AG08395 (cell line): Measurements from ENCODE around the gene C2orf68.
"Not testable (repeated sequence)": the region's sequence is repeated elsewhere in the genome, so short reads cannot be mapped to it uniquely, and the experiment has no call there.

Source experiments
- DNase-seq: peaks from one replicate; pipeline ENCODE4 v3.0.0; 2012; ENCODE audit warnings: mixed read lengths, low spot score

The C2orf68 gene

DNA sequence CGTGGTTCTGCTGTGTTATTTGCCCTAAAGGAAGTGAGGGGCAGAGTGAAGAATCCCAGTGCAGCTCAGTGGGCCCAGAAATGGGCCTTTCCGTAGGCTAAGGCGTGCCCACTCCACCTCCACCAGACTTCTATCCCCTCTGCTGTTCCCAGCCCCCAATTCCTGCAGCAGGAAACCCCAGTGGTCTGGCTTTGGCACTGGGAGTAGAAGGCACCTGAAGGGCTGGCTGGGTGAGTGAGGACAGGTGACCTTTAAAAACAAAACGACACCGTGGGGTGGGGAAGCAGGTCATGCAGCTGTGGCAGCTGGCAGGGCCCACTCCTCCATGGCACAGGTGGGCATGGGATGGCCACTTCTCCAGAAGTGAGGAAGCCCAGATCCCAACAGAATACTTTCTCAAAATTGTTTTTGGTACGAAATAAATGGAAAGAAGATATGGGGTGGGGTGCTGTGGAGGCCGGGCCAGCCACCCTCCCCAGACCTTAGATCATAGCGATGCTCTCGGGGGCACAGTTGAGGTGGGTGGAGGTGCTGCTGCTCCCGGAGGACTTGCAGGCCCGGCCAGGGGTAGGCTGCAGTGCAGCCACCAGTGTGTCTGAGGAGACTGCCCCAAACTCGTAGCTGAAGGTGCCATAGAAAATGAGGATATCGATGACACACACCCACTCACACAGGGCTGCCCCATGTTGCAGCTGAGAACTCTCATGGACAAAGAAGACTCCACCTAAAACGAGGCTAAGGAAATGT, 13.1 kb downstream of the C2orf68 start:
- DNase-seq = no peak

DNA sequence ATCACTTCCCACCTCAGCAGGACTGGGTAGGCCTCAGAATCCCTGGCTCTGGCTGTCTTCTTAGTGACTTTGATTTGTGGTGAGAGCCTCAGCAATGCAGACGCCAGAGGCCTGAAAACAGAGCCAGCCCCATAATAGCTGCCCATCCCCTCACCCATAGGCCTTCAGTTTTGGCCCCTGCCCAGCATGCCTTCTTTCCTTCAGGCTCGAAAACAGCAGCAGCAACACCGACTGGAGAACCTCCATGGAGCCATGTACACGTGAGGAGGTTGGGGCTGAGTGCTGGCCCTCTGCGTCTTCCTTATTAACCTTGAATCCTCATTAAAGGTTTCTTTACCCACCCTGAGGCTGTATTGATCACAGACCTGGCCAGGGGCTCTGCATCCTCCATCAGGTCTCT, 14.6 kb downstream of the C2orf68 start:
- DNase-seq = no peak

DNA sequence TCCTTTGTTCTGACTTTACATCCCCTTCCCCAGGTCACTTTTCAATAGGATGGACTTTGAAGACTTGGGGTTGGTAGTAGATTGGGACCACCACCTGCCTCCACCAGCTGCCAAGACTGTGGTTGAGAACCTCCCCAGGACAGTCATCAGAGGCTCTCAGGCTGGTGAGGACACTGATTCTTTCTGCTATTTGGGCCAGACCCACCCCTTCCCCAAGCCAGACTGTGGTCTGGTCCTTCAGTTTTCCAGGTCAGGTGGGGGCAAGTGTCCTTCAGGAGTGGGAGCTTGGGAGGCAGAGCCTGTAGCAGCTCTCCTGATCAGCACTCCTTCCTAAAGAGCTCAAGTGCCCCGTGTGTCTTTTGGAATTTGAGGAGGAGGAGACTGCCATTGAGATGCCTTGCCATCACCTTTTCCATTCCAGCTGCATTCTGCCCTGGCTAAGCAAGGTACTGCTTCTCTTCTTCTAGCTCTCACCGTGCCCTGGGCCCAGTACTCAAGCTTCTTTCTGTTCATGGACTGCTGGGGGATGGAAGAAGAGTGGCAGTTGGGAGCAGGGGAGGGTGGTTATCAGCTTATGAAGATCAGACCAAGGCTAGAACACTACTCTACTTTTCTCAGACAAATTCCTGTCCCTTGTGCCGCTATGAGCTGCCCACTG, 15.3 kb downstream of the C2orf68 start:
- no peak for DNase-seq

DNA sequence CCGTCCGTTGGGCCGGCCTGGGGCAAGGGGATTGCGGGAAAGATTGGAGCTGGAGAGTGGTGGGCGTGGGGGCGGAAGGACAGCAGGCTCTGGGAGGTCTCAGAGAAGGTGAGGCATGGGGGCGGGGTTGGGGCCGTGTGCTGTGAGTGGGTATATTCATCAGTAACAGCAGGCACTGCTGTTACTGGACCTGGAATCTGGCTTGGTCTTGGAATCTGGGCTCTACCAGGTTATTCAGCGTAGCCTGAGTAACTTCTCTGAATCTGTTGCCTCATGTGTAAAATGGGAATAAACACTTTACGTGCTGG, 15.9 kb downstream of the C2orf68 start:
- DNase-seq = no peak

DNA sequence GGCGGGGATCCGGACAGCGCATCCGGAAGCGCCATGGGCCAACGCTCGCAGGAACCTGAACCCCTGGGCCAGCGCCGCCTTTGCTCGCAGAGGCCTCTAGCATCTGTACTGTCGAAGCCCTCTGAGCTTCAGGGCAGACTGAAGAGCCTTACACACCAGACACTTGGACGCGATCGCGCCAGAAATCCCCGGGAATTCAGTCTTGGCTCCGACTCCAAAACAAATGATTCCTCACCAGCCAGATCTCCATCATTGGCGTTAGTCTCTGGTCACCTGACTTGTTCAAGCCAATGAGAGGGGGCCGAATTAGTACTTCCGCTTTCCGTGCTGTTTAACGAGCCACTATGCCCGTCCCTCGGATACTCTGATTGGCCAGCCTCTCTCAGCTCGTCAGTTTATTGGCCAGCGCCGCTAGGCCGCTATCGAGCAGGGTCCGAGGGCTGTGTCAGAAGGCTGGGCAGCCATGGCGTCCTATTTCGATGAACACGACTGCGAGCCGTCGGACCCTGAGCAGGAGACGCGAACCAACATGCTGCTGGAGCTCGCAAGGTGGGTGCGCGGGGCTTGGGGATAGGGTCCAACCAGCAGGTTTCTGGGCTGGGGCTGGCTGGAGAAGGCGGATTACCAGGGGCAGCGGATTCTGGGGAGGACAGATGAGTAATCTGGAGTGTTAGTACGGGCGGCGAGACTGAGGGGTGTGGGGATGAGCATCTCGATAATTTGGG, 16.4 kb downstream of the C2orf68 start, which contains the start of gene RNF181:
Gene RNF181 (plus strand): TSS at position 445 of the 725 bp plus-strand sequence. CDS start 19 bp downstream, at position 464.
- peak; percentile 98 for DNase-seq

DNA sequence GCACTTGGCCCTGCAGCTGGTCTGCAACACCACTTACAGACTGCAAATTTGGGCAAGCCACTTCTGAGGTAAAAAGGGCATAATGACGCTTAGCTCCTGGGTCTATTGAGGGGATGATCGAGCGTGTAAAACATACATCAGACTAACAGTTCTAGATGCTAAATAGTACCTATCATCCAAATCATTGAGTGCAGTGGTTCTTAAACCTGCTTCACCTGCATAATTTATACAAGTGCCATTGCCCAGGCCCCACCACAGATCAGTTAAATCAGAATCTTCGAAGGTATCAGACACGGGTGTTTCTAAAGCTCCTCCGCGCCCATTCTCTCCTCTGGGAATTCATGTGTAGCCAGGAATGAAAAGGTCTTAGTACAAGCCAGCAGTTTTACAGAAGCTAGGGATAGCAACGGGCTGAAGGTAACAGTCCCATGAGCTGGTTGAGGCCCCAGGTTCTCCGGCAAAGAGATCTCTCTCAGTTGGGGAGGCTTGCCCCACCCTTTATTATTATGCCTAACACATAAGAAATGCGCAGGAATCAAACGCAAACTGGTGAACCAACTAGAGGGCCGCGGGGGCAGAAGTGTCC, 17.1 kb downstream of the C2orf68 start:
- no peak for DNase-seq

DNA sequence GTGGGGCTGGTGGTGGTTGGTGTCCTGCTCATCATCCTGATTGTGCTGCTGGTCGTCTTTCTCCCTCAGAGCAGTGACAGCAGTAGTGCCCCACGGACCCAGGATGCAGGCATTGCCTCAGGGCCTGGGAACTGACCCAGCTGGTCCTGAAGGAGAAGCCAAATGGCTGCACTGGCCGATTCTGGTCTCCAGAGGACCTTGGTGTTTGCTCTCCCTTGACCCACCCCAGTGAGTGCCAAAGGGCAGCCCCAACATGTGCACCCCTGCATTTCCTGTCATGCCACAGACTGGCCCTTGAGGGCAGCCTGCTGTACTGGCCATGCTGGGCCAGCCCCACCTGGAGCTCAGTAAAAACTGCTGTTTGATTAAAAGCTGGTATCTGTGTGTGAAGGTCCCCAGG, 18.8 kb downstream of the C2orf68 start:
- DNase-seq = no peak

DNA sequence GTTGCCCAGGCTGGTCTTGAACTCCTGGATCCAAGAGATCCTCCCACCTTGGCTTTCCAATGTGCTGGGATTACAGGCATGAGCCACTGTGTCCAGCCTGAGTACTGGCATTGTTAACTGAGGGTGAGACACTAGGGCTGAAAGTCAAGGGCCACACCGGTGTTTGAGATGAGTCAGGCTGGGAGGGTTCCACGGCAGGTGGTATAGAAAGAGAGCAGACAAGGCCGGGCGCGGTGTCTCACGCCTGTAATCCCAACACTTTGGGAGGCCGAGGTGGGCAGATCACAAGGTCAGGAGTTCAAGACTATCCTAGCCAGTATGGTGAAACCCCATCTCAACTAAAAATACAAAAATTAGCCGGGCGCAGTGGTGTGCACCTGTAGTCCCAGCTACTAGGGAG, 19.6 kb downstream of the C2orf68 start:
- DNase-seq = not testable (repeated sequence)

DNA sequence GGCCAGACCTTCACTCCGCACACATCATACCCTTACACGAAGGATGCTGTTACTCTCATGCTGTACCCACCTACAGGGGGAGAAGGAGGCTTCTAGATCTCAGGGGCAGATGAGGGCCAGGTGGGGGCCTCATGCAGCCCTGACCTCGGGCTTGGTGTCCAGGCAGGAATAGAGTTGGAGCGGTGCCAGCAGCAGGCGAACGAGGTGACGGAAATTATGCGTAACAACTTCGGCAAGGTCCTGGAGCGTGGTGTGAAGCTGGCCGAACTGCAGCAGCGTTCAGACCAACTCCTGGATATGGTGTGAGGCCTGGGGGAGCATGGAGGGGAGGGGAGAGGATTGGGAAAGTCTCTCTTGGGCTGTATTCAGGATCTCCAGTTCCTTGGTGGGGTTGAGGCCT, 20.3 kb downstream of the C2orf68 start:
- no peak for DNase-seq

DNA sequence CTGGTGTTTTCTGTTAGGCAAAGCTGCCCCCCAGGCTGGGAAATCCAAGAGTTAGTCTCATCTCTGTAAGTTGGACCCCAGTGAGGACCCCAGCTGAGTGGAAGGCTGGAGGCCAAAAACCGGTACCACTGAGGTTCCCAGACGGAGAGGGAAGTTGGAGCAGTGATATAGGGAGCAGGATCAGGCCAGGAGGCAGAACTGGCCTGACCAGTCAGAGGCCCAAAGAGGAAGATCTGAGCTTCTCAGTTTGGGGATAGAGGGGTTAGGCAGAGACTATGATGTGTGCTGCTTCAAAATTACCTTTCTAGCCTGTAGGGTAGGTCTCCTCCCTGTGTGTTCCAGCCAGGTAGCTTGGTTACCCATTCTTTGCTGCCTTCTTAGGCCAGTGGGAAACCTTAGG, 20.9 kb downstream of the C2orf68 start:
- DNase-seq = no peak

DNA sequence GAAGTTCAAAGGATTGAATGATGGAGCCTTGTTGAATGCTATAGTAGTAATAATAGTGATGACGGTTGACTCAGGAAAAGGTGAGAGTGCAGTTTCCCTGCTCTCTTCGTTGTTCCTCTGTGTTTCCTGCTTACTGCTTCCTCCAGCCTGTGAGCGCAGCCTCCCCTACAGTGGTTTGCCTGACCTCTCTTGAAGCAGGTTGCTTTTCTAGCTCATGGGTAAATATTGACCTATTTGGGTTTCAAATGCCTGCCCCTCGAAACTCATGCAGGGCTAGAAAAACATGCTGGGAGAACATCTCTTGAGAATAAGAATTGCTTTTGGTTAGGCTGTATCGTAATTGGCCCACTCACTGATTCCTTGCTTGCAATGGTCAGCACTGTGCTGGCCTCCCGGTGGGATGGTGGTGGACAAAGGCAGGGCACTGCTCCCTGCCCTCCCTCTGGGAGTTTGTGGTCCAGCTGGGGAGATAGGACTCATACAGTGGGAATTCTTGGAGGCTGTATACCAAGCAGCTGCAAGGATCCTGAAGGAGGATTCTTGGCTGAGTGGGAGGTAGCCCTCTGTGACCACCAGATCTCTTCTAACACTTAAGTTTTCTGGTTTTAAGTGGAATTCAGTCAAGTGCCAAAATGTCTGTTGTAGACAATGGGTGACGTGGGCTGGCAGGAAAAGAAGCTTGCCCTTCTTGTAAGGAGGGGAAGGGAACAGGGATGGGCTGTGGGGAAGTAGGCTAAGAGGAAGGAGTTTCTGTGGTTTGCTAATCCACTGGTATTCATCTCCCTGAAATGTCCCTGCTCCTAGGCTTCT, 21.7 kb downstream of the C2orf68 start:
- peak; percentile 86 for DNase-seq

DNA sequence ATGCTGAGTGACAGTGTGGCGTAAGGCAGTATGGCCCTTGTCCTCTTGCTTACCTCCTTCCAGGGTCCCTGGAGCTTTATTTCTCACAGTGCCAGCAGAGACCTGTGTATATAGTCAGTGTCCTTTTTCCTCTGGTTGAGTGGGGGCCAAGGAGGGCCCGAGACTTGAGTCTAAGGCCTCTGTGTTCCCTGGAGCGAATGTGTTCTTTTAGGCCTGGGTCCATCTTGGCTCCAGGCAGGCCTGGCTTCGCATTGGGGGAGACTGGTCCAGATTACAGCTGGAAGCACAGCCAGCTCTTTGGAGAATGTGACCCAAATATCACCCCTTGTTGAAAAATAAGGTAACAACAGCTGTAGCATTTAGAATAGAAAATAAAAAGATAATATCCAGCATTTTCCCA, 22.7 kb downstream of the C2orf68 start:
- no peak for DNase-seq

DNA sequence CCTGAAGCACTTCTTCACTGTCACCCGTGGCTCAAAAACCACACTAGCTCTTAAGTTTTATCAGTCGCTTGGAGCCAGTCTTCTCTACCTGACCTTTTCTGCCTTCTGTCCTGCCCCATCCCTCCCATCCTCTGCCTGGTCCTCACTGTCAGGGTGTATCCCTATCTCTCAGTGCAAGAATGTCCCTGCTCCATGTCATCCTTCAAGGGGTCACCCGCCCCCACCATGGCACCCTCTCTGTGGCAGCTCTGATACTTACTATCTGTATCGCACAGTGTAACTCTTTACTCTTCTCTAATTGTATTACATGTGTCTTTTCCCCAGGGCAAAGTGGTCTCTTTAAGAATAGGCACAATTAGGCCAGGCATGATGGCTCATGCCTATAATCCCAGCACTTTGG, 23.2 kb downstream of the C2orf68 start:
- no peak for DNase-seq

DNA sequence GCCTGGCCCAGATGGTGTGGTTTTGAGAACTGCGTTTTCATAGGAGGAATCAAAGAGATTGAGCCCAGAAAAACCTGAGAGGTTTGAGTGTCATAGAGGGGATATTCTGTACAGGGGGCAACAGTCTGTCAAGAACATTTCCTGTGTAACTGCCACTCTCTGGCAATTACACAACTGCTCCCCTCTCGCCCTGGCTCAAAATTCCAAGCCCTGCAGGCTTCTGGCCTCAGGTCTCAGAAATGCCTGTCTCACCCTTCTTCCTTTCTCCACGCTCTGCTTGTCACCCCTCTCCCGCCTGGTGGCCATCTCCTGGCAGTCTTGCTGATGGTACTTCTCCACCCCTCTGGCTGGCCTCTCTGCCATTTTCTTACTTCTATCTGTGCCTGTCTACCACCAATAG, 23.6 kb downstream of the C2orf68 start:
- DNase-seq = no peak

DNA sequence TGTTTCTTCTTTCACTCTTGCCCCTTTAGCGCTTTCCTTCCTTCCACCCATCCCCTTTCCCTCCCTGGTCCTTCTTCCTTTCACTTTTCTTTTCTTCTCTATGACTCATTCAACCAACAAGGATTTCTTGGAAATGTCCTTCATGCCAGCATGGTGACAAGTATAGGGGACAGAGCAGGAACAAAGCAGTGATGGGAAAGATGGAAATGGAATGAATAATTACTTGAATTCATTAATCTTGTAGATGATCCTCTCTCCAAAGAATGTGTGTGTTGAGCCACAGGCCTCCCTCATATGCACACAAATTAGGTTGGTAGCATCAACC, 26.1 kb downstream of the C2orf68 start:
- DNase-seq = peak; percentile 78

DNA sequence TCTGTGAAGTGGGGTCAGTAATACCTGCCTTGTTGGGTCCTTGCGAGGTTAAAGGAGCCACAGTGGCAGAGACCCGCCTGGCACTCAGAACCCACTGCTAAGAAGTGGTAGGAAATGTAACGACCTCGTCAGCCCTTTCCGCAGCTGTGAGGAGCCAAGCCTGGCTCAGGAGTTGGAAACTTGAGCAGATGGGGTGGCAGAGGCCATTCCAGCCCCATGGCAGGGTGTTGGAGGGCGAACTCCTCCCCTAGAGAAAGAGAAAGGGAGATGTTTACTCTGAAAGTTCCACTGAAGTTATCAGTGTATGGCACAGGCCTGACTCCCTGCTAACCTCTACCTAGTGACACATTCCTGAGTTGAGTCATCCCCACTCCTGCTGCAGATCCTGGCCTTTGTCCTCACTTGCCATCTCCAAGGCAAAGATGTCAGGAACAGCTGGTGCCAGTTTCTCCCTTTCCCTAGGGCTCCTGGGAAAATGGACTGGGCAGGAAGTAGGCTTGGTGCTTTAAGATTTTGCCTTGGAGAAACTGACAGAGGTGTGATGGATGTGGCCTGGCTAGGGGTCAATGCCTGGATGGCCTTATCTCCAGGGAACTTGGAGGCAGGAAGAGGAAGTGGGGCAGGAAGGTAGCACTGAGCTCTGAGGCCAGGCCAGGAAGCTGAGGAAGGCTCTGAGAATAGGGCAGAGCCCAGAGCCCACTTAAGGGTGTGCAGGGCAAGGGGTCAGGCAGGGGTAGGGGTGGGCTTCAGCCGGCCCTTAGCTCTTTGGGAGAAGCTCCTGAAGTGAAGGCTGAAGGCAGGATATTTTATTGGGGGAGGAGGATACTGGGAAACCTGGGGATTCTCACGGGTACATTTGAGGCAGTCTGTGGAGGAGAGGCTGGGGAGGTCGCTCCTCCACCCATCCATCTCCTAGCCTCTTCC, 26.7 kb downstream of the C2orf68 start:
- peak; percentile 81 for DNase-seq

DNA sequence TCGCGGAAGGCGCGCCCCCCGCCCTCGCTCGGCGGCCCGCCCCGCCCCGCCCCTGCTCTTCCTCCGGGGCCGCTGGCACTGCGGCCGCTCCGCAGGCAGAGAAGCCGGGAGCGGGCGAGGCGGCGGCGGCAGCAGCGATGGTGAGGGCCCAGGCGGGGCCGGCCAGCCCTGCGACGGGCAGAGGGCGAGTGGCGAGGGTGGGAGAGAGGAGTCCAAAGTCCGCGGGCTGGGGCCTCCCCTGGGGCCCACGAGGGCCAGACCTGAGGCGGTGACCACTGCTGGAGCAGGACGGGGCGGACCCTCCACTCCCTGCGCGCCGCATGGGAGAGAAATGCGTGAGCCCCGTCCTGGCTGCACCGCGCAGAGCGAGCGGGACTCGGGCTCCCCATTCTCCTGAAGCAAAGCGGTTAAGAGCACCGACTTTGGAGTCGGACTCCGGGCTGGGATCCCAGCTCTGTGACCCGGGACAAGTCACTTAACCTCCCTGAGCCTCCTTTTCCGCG, 27.5 kb downstream of the C2orf68 start, which contains the start of gene VAMP5:
Gene VAMP5 (plus strand): TSS at position 78 of the 503 bp plus-strand sequence. CDS start 60 bp downstream, at position 138.
- peak; percentile 54 for DNase-seq

DNA sequence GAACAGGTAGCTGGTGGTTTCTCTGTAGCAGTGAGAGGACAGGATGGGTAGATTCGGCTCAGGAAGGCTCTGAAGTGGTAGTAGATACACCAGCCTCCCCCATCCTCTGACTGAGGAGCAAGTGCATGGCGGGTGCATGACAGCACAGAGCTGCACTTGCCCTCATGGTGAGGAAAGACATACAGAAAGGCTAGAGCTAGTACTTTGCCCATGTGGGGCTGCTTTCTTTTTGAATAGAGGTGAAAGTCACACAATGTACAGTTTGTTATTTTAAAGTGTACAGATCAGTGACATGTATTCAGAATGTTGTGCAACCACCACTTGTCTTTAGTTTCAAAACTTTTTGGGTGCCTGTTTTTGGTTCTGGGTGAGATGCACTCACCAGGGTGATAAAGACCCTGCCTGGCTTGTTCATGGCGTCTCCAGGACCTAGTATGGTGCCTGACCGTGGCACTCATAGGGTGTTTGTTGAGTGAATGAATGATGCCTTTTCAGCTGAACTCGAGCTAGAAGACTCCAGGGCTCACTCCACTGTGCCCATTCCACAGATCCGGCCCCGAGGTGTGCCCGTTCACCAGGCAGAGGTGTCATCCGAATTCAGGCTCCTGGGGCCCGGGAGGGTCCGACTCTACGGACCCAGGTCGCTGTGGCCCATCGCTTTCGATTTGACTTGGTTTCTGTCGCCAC, 28.1 kb downstream of the C2orf68 start:
- no peak for DNase-seq

DNA sequence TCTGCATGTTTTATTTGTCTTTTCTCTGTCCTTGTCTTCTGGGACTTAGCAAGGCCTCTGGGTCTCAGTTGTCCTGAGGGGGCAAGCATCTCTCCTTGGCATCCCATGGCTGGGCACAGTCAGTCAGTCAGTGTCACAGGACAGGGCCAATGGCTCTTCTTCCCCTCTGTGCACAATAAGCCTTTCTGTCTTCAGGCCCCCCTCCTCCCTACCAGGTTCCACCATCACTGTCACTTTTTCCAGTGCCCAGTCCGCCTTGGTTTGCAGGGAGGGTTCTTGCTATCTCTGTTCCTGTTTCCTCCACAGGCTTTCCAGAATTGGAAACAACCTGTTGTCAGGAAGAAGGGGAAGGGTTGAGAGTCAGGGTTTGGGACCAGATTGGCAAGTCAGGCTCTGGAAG, 29.4 kb downstream of the C2orf68 start:
- no peak for DNase-seq

DNA sequence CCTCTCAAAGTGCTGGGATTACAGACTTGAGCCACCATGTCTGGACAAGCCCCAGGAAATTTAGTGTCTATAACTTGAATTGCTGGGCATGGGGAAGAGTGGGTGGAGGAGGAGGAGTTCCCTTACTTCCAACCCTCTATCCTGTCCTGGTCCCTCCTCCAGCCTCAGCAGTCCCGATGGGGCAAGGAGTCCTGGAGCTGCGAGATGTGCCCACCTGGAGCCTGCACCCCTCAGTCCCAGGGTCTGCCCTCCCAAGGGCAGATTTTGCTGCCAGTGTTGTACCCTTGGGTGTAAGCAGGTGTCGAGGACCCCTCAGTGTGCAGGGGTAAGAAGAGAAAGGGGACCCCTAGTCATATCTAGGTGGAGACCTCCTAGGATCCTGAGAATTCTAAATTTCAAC, 31.7 kb downstream of the C2orf68 start:
- DNase-seq = no peak
